GM18951 (cell line): ENCODE data around the gene PDCD10.

Experiments
- POLR2A ChIP-seq: IDR thresholded peaks from 4 replicates; pipeline ENCODE4 v1.6.1; 2011; ENCODE audit warnings: mild to moderate bottlenecking; ENCODE audit not compliant: insufficient read length, insufficient read depth; ENCODE audit errors: extremely low read depth
- in situ Hi-C: fragments of 300-500 bp; cut with MboI; formaldehyde crosslinking; loops from one replicate; pipeline ENCODE4 v1.12.0; 2022; ENCODE audit warnings: low sequenced_read_pairs, mixed read lengths, inconsistent platforms; ENCODE audit not compliant: unreplicated experiment

Gene PDCD10

GRCh38 chr3:167743799-167744198, 9.1 kb upstream of the PDCD10 start:
- no peak for TF ChIP-seq POLR2A
- in situ Hi-C loops = no loop called here

- in situ Hi-C loops = no loop called here
- TF ChIP-seq POLR2A = no peak
Observed at GRCh38 chr3:167742338-167742737, 7.6 kb upstream of the PDCD10 start.

DNA sequence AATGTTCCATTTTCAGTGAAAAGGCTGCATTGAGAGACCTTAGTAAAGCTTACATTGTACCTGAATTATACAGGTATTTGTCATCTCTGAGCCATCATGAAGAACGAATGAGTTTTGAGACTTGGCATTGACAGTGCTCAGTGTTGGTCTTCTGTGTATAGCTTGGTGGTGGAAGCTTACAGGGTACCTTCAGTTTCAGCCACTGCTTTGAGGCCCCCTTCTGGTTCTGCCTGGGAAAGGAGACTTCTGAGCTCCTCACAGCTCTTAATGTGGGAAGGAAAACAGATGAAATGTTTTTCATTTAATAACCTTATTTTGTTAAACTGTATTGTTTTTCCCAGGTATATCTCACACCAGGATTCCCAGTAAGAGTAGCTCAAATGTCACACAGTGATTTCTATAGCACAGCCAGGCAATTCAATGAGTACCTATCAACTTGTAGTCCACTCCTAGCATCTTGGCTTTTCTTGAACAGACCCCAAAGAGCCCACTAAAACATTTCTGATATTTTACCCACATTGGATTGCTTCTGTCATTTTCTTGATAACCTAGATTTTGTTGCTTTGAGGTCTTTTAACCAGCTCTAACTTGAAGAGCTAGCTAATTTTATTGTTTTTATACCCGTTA, 6.4 kb upstream of the PDCD10 start:
- TF ChIP-seq POLR2A = no peak
- in situ Hi-C loops = no loop called here

DNA sequence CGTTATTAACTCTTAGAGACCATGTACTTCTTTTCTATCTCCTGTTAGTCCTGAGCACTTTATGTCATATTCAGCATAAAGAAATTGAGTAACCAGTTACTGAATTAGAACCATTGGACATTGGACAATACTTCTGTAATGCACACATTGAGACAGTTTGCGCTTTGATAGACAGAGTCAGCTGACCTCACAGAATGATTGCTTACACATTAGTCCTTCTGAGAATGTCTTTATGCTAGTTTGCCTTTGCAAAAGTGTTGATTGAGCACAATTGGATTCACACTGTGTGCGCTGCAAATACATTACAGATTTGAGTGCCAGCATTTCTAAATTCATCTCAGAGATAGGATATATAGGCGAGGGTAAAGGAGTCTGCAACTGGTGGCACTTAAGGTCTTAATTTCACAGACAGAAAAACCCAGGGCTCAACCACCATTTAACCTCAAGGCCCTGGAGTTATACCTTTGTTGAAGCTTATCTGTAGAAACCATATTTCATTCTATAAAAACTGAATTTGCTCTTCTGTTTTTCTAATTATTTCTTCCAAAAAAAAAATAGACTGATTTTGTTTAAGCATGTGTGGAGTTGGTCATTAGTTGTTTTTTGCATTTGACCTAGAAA, 4.6 kb upstream of the PDCD10 start:
- TF ChIP-seq POLR2A = no peak
- in situ Hi-C loops = no loop called here

DNA sequence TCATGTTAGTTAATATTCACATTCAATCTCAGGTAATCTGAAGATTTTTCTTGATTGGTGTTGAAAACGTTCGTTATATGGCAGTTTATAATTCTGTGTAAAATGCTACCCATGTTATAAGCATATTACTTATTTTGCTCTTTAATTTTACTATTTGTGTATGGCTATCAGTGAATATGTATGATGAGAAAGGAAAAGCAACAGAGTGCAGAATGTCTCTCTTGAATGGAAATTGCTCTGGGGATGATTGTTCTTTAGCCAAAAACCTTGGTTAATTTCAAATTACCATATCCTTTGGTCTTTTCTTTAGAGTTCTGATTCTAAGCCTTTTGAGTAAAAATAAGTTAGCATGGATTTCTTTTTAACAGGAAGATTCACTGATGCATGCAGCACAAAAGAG, 3.3 kb upstream of the PDCD10 start:
- in situ Hi-C loops = no loop called here
- TF ChIP-seq POLR2A = no peak

DNA sequence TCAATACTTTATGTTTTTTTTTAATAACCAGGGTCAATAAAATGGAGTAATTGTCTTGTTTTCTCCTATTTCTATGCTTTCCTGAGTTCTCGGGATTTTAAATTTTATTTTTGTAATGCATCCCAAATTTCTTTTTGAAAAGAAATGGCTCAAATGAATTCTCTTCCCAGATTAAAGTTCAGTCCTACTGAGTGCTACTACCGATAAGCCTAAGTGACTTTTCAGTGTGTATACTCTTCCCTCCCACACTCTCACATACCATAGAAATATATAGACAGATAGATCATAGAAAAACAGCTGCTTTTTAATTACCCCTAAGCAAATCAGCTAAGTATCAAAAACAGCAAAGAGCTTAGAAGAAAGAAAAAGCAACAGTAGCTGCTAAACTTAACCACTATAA, 2.3 kb upstream of the PDCD10 start:
- TF ChIP-seq POLR2A = no peak
- in situ Hi-C loops = no loop called here

- in situ Hi-C loops = no loop called here
- no peak for TF ChIP-seq POLR2A
Observed at GRCh38 chr3:167736264-167736787, 1.6 kb upstream of the PDCD10 start.

GRCh38 chr3:167735233-167736138, 794 bp upstream of the PDCD10 start, which contains the start of gene SERPINI1:
TSS of gene SERPINI1 (plus strand) at chr3:167735721. CDS start at chr3:167789129, 53,408 bp downstream.
- peak; percentile 79 for TF ChIP-seq POLR2A
- in situ Hi-C loops = no loop called here

DNA sequence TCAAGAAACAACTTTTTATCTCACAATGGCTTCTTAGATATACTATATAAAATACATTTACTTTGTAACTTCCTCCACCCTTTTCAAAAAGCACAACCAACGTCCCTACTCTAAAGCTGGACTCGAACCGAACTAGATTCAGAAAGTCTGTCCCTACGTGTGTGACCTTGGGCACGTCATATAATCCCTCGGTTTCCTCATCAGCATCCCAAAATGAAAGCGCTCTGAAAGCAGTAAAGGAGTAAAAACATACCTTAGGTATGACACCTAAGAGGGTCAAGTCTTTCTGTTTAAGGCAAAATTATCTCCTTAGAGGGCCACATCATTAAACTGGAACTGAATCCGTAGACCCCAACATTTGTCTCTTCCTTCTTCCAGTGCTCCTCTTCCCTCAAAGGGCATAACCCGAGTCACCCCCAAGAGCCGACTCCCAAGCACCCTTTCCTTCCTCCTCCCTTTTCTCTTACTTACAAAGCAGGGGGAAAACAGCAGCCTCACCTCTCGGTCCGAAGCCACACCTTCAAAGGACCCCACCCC, 663 bp downstream of the PDCD10 start:
- in situ Hi-C loops = no loop called here
- TF ChIP-seq POLR2A = no peak

DNA sequence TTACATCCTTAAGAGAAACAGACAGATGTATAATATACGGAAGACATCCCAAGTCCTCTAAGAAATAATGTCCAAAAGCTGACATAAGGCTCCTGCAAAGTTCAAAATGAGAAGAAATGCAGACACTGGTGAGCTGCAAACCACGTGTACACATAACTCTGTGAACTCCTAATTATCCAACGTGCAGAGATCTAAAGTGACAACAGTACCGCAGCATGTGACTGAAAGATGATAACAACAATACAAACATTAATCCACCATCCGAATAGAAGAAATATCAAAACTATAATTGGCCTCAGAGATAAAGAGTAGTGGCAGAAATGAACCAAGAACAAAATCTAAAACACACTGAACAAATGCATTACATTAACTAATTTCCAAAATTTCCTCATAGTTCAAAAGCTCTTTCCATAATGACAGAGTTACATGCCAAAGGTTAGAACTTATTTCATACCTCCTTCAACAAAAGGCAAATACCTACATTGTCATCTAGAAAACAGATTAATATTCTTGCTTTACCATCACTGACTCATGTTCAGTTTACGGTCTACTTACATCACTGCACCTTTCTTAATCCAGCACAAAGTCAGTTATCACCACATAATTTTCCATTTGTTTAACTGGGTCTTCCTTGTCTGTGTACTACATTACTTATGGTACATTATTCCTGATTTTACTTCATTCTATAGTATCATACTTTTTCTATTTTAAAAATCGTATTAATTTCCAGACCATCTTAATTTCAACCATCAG, 2.2 kb downstream of the PDCD10 start:
- in situ Hi-C loops = no loop called here
- no peak for TF ChIP-seq POLR2A

DNA sequence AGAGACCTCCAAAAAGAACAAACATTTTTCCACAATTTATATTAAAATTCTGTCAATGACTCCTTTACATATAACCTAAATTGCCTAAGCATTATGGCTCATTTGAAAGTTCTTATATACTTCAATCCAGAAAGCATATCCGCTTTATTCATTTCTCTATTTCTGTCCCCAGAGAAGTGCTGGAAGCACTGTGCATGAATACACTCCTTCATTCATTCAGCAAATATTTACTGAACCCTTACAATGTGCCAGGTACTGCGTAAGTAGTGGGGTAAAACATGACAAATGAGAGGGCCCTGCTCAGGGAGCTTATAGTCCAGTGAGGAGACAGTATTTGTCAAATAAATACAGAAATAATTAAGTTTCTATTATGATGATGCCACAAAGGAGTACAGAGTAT, 3.3 kb downstream of the PDCD10 start:
- no peak for TF ChIP-seq POLR2A
- in situ Hi-C loops = no loop called here

- in situ Hi-C loops = no loop called here
- TF ChIP-seq POLR2A = no peak
Observed at GRCh38 chr3:167729591-167729990, 5.1 kb downstream of the PDCD10 start.
